GM12872 (cell line): Measurements from ENCODE around the gene PRKN.

Experiments
- TF ChIP-seq, protein P1 (sequence below): IDR thresholded peaks from 3 replicates; pipeline ENCODE4 v1.5.1; 2011; ENCODE audit warnings: low read depth, mild to moderate bottlenecking, low read length, moderate library complexity; ENCODE audit not compliant: insufficient read depth

The PRKN gene

DNA sequence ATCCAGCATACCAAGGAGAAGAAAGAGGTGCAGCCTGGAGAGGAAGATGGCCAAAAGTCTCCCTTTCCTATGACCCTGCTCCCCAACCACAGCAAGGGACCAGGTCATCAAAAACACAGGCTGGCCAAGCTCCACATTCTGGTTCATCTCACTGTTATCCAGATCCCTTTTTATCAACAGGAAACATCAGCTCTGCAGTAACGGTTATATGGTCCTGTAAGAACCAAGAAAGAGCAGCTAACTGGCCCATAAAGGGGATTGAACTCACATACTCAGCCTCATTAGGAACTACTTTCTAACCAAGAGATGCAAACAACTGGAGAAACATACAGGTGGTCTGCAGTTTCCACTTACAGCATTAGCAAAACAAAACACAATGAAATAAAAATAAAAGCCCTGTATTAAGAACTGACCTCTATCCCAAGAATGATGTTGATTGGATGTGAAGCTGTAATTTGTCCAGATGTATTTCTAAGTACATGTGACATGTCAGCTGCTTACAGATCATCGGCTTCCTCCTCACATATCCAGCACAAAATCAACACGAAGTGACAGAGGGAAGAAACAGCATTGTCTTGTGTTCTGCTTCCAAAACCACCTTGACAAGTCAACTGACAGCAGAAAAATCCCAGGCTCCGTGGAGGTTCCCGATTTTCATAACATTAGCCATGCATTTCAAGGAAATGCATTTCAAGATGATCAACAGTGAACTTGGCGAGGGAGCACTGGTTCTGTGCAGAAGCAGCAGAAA is 896.5 kb downstream of the PRKN start:
- TF ChIP-seq, protein P1, sequence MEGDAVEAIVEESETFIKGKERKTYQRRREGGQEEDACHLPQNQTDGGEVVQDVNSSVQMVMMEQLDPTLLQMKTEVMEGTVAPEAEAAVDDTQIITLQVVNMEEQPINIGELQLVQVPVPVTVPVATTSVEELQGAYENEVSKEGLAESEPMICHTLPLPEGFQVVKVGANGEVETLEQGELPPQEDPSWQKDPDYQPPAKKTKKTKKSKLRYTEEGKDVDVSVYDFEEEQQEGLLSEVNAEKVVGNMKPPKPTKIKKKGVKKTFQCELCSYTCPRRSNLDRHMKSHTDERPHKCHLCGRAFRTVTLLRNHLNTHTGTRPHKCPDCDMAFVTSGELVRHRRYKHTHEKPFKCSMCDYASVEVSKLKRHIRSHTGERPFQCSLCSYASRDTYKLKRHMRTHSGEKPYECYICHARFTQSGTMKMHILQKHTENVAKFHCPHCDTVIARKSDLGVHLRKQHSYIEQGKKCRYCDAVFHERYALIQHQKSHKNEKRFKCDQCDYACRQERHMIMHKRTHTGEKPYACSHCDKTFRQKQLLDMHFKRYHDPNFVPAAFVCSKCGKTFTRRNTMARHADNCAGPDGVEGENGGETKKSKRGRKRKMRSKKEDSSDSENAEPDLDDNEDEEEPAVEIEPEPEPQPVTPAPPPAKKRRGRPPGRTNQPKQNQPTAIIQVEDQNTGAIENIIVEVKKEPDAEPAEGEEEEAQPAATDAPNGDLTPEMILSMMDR, result no peak

DNA sequence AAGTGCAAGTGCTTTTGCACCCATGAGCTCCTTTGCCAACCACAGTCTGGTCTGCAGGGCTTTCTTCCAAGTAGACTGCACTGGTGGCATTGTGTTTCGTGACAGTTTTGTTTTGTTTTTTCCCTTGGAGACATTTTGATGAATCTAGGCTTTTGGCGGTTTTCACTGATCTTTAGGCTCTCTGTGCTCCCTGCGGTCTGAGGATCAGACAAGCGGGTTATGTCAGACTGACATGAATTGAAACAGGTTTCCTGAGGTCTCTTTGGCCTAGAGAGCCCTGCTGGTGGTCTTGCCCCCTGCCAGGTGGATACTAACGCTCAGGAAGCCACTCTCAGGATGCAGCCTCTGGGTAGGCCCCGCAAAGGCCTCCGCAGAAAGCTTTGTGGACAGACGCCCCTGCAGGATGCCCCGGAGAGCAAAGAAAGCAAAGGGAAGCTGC is 898.3 kb downstream of the PRKN start:
- TF ChIP-seq, protein P1, result no peak

DNA sequence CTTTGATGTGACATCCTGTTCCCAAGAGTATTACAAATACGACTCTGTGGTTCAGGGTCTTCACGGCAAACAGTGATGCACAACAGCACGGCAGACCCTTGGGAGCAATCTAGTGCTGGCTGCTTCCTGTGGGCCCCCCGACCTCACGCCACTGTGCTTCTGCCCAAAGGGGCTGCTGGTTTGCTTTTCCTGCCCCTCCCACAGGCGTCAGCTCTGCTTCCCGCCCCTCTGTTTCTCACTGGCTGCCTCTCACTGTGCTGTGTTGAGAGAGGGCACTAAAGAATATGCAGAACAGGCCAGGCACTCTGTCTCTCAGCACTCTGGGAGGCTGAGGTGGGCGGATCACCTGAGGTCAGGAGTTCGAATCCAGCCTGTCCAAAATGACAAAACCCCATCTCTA is 899.2 kb downstream of the PRKN start:
- TF ChIP-seq, protein P1, result no peak

DNA sequence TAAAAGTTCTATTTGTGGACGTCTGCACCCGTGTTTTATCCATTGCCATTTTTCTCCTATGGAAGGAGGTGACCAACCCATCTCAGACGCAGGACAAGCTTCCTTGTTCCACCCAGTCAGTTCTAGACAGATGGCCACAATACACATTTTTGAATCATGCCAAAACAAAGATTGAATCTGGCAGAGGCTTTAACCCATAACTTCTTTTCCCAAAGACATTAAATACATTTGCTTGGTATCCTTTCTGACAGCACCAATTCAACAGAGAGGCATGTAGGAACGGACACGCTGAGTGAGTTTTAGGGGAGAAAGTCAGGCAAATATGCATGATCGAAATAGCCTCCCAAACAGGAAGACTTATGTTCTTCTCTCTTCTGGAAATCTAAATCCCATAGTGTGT is 901.1 kb downstream of the PRKN start:
- TF ChIP-seq, protein P1, result no peak

DNA sequence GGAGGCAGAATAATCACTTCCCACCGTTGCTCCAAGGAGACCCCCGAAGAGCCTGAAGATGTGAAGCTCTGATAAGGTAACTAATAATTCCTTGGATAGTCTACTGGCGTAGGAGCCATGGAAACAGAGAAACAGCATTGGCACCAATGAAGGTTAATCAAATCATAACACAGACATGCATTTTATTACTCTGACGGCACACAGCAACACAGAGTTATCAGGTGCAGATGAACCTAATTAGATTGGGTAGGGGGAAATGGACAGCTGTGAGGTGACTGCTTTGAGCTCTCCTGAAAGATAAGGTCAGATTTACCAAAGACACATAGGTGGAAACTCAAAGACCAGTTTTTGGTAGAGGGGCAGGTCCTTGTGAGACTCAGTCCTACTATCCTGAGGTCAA is 909.7 kb downstream of the PRKN start:
- TF ChIP-seq, protein P1, result no peak

DNA sequence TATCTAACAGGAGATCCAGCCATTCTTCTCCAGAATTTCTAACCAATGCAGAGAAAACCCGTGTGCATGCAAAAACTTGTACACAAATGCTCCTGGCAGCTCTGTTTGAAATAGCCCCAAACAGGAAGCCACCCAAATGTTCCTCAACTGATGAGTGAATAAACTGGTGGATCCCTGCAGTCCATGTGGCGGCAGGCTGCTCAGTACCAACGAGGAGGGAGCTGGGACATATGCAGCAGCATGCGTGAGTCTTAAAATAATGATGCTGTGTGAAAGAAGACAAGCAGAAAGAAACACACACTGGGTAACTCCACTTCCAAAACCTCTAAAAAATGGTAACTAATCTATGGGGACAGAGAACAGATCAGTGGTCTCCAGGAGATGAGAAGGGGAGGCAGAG is 911.6 kb downstream of the PRKN start:
- TF ChIP-seq, protein P1, result no peak

DNA sequence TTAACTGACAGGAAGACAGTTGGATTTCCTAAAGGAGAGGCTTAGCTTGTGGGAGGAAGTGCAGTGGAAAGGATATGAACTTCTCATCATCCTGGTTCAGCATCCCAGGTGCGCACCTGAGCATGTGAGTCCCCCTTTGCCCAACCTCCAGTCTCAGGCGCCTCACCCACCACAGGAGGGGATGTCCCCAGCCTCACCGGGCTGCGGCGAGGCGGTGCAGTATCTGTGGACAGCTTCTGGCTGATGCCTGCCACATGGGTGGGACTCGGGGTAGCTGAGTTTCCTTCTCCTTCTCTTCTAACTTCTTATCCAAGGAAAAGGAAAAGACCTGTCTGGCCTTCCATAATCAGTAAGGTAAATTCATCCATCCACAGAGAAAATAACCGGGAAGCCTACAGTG is 914.4 kb downstream of the PRKN start:
- TF ChIP-seq, protein P1, result no peak

DNA sequence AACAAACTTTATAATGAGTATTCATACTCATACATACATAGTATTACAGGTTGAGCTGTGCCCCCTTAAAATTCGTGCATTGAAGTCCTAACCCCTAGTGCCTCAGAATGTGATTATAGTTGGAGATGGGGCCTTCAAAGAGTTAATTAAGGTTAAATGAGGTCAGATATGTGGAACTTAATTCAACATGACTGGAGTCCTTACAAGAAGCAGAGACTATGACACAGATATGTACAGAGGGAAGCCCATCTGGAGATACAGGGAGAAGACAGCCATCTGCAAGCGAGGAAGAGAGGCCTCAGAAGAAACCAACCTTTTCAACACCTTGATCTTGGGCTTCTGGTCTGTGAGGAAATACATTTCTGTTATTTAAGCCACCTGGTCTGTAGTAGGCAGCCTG is 917.6 kb downstream of the PRKN start:
- TF ChIP-seq, protein P1, result no peak
